GM10248 (cell line): ENCODE data around the gene GJD3.

Source experiments
- CTCF ChIA-PET: fragments of 300-600 bp; sonication (Branson Sonifier 250); formaldehyde crosslinking; extraction: SDS; loops from one replicate; lab custom pipeline; 2021; ENCODE audit warnings: antibody characterized with exemption; lab: Yijun Ruan, JAX
- POLR2A ChIA-PET: fragments of 350-650 bp; sonication (Branson Sonifier 250); formaldehyde crosslinking; extraction: SDS; loops from one replicate; lab custom pipeline; 2020; ENCODE audit warnings: antibody characterized with exemption; lab: Yijun Ruan, JAX
- DNase-seq: peaks from one replicate; pipeline ENCODE4 v3.0.0; 2012; ENCODE audit errors: extremely low spot score
- TF ChIP-seq, protein P1 (sequence below): IDR thresholded peaks from 2 replicates; pipeline ENCODE4 v1.5.1; 2012; ENCODE audit warnings: mild to moderate bottlenecking, low read depth; ENCODE audit errors: extremely low read depth, missing control alignments, control extremely low read depth

Gene GJD3

GRCh38 chr17:40315206-40315605 lies 49.3 kb downstream of the GJD3 start:
- TF ChIP-seq, protein P1, sequence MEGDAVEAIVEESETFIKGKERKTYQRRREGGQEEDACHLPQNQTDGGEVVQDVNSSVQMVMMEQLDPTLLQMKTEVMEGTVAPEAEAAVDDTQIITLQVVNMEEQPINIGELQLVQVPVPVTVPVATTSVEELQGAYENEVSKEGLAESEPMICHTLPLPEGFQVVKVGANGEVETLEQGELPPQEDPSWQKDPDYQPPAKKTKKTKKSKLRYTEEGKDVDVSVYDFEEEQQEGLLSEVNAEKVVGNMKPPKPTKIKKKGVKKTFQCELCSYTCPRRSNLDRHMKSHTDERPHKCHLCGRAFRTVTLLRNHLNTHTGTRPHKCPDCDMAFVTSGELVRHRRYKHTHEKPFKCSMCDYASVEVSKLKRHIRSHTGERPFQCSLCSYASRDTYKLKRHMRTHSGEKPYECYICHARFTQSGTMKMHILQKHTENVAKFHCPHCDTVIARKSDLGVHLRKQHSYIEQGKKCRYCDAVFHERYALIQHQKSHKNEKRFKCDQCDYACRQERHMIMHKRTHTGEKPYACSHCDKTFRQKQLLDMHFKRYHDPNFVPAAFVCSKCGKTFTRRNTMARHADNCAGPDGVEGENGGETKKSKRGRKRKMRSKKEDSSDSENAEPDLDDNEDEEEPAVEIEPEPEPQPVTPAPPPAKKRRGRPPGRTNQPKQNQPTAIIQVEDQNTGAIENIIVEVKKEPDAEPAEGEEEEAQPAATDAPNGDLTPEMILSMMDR, result no peak
- ChIA-PET POLR2A (no interaction called here), CTCF (interaction anchor here (0.8 to 30.0 kb wide), 6 partner anchors 11 to 241 kb away, joined by 3 to 604 read pairs (median 8); partner anchors contain the start of genes GJD3 and RARA)
- no peak for DNase-seq

- ChIA-PET POLR2A (no interaction called here), CTCF (interaction anchor here (15.6 to 30.0 kb wide), 2 partner anchors 10 to 42 kb away, joined by 163 to 604 read pairs; partner anchors contain the start of genes GJD3 and RARA)
- DNase-seq, result no peak
- TF ChIP-seq, protein P1, result no peak
Measured at GRCh38 chr17:40314584-40314956, 50.0 kb downstream of the GJD3 start.

DNA sequence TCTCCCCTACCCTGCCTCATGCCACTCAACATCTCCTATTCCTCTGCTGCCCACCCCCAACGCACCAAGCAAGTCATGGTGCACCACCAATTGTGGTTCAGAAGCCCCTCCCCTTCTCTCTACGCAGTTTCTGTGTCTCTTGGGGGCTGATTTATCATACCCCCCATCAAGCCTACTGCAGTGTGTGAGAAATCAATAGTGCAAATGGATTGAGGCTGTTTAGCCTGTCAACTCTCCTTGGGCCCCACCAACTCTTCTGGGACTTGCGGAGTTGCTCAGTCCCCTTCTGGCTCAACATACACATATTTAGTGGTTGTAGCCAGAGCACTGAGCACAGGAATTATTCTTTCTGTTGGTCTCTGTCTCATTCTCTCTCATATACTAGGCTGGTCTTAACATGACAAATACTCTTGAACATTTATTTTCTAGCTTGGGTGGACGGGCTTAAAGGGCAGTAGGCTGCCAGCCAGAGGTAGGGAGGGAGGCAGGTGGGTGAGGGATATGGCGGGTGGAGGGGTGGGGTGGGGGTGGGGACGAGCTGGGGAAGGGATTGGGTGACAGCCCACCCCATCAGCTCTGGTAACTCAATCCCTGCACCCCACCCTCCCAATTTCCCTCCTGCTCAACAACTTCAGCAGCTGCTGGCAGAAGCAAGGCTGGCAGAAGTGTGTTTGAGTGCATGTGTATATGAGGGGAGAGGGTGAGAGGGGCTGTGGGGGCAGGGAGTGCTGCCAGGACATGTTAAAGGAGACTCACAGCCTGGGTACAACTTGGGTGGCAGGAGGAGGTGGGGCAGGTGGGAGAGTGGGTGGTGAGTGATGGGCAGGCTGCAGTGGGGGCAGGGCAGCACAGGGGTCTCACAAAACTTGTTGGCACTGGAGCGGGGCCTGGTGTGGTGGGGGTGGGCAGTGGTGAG lies 50.6 kb downstream of the GJD3 start:
- CTCF ChIA-PET, result interaction anchor here (15.6 to 30.0 kb wide), 2 partner anchors 10 to 43 kb away, joined by 163 to 604 read pairs; partner anchors contain the start of genes GJD3 and RARA
- TF ChIP-seq, protein P1, result no peak
- POLR2A ChIA-PET, result no interaction called here
- no peak for DNase-seq
